PC-3 (cell line): ENCODE results near the gene RANBP1. TPM values are rescaled to one million over a fixed set of nuclear protein-coding genes. Genes with fewer than 3 reads are reported as not detected.

ENCODE experiments used
- ATAC-seq: fragments of 200-7000 bp; cut with Tn5 transposase; 2 replicates; pipeline ENCODE4 v1.9.1; 2020; ENCODE audit warnings: mild to moderate bottlenecking, moderate library complexity
- BruUV-seq: library from RNA; stranded (reverse); fragments of 400-500 nt; replicated peaks from 2 replicates; lab custom pipeline; 2021; lab: Mats Ljungman, UMichigan
- CTCF ChIA-PET: fragments of 300-600 bp; sonication (Branson Sonifier 250); formaldehyde crosslinking; loops from one replicate; lab custom pipeline; 2022; ENCODE audit warnings: antibody characterized with exemption; lab: Charles Lee
- POLR2A ChIA-PET: fragments of 300-600 bp; sonication (Branson Sonifier 250); formaldehyde crosslinking; loops from one replicate; lab custom pipeline; 2022; ENCODE audit warnings: antibody characterized with exemption; ENCODE audit not compliant: unreplicated experiment; lab: Charles Lee
- DNase-seq: peaks from one replicate; pipeline ENCODE4 v3.0.0-alpha.2; 2015
- H2AFZ ChIP-seq: fragments of 300-600 bp; sonication (generic); 2 replicates; pipeline ENCODE4 v1.6.0; 2016; ENCODE audit warnings: antibody characterized with exemption, low read length
- H3F3A ChIP-seq: fragments of 300-600 bp; sonication (generic); one replicate; pipeline ENCODE4 v1.6.0; 2017; ENCODE audit warnings: antibody characterized with exemption, low read length, control low read depth, mild to moderate bottlenecking; ENCODE audit not compliant: unreplicated experiment
- H3K27ac ChIP-seq: fragments of 300-600 bp; sonication (generic); 2 replicates; pipeline ENCODE4 v1.5.1; 2016; ENCODE audit warnings: mild to moderate bottlenecking, low read length
- H3K27me3 ChIP-seq: fragments of 300-600 bp; sonication (generic); 2 replicates; pipeline ENCODE4 v1.6.1; 2016; ENCODE audit warnings: low read length, mixed read lengths
- H3K36me3 ChIP-seq: fragments of 300-600 bp; sonication (generic); 2 replicates; pipeline ENCODE4 v1.6.1; 2016; ENCODE audit warnings: low read depth, mixed run types, low read length, mixed read lengths
- H3K4me1 ChIP-seq: fragments of 300-600 bp; sonication (generic); 2 replicates; pipeline ENCODE4 v1.5.1; 2016; ENCODE audit warnings: low read length; ENCODE audit not compliant: insufficient read depth
- H3K4me2 ChIP-seq: fragments of 300-600 bp; sonication (generic); 2 replicates; pipeline ENCODE4 v1.6.0; 2016; ENCODE audit warnings: low read length
- H3K4me3 ChIP-seq: fragments of 300-600 bp; sonication (generic); 2 replicates; pipeline ENCODE4 v1.5.1; 2016; ENCODE audit warnings: mild to moderate bottlenecking, low read length, mixed read lengths
- H3K79me2 ChIP-seq: fragments of 300-600 bp; sonication (generic); 2 replicates; pipeline ENCODE4 v1.6.1; 2017; ENCODE audit warnings: low read length, mixed read lengths
- H3K9ac ChIP-seq: fragments of 300-600 bp; sonication (generic); 2 replicates; pipeline ENCODE4 v1.6.0; 2016; ENCODE audit warnings: mild to moderate bottlenecking, low read length
- H3K9me2 ChIP-seq: fragments of 300-600 bp; sonication (generic); replicated peaks from 2 replicates; pipeline ENCODE4 v1.6.1; 2016; ENCODE audit warnings: mixed run types, low read length, mixed read lengths
- H3K9me3 ChIP-seq: fragments of 300-600 bp; sonication (generic); 2 replicates; pipeline ENCODE4 v1.6.1; 2016; ENCODE audit warnings: low read length, mixed read lengths
- H4K20me1 ChIP-seq: fragments of 300-600 bp; sonication (generic); 2 replicates; pipeline ENCODE4 v1.6.1; 2016; ENCODE audit warnings: low read length, mixed read lengths
- CTCF ChIP-seq: fragments of 300-600 bp; sonication (generic); conservative IDR thresholded peaks from 2 replicates; pipeline ENCODE4 v1.5.1; 2017; ENCODE audit warnings: antibody characterized with exemption, low read depth, mild to moderate bottlenecking, low read length
- EZH2 ChIP-seq: fragments of 300-600 bp; sonication (generic); IDR thresholded peaks from one replicate; pipeline ENCODE4 v1.6.1; 2017; ENCODE audit warnings: antibody characterized with exemption, mild to moderate bottlenecking, low read length; ENCODE audit not compliant: unreplicated experiment
- EZH2phosphoT487 ChIP-seq: fragments of 300-600 bp; sonication (generic); IDR thresholded peaks from 2 replicates; pipeline ENCODE4 v1.6.1; 2018; ENCODE audit warnings: mild to moderate bottlenecking, antibody characterized with exemption, low read length, borderline replicate concordance
- intact Hi-C: fragments of 100-400 bp; cut with micrococcal nuclease; formaldehyde crosslinking; loops from 2 replicates; pipeline ENCODE4 v1.9.0; 2023
- total RNA-seq: library from RNA; depleted of rRNA; stranded (reverse); fragments of >200 nt; gene quantifications from 2 replicates; pipeline ENCODE4 v1.2.3, GENCODE V29; 2014

RANBP1 gene
- total RNA-seq, 1 experiment from 2014 or later, result 356 TPM

DNA sequence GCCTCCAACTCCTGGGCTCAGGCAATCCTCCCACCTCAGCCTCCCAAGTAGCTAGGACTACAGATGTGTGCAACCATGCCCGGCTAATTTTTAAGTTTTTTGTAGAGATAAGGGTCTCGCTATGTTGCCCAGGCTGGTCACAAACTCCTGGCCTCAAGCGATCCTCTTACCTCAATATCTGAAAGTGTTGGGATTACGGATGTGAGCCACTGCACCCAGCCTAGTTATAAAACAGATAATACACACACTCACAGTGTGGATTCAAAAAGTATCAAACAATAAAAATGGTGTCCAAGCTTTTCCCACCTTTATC, 35.3 kb downstream of the RANBP1 start:
- Histone ChIP-seq H3K27me3 (no peaks in the 10 kb centered on the region), H2AFZ (no peak overlapping the region), H3F3A (no peaks in the 10 kb centered on the region), H3K27ac (no peak overlapping the region), H3K9me3 (no peaks in the 10 kb centered on the region), H3K9ac (no peak overlapping the region), H3K4me3 (no peak overlapping the region), H3K36me3 (no peaks in the 10 kb centered on the region), H3K4me1 (no peaks in the 10 kb centered on the region), H4K20me1 (no peaks in the 10 kb centered on the region), H3K9me2 (no peaks in the 10 kb centered on the region), H3K79me2 (no peaks in the 10 kb centered on the region), H3K4me2 (no peak overlapping the region)
- no TSS peak for BruUV-seq
- intact Hi-C loops, result no loop called here
- no peak for DNase-seq
- no peak for ATAC-seq
- ChIA-PET POLR2A (no interaction called here), CTCF (no interaction called here)
- TF ChIP-seq EZH2phosphoT487, result no peak
- TF ChIP-seq EZH2, result no peak
- no peak for TF ChIP-seq CTCF

DNA sequence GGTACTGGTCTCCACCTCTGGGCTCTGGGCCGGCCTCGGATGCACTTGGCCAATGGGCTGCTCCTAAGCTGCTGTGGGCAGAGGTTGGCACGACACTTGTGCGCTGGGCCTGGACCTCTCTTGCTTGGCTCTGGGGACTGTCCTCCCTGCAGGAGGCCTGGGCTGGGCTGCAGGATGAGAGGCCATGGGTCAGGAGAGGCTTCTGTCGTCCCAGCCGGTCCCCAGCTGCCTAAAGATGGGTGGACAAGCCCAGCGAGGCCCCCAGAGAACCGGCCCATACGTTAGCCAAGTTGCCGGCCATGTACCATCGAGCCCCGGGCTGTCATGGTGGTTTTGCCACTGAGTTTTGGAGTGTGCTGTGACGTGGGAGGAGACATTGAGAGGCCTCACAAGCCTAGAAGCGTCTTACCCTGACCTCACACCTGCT, 36.6 kb downstream of the RANBP1 start:
- ATAC-seq (no peak), DNase-seq (no peak)
- Histone ChIP-seq H3F3A (no peaks in the 10 kb centered on the region), H3K9me2 (no peaks in the 10 kb centered on the region), H3K27me3 (no peaks in the 10 kb centered on the region), H4K20me1 (no peaks in the 10 kb centered on the region), H2AFZ (no peak overlapping the region), H3K36me3 (no peaks in the 10 kb centered on the region; the same call in 1 of the 2 replicates), H3K4me3 (no peak overlapping the region), H3K4me2 (no peak overlapping the region), H3K4me1 (no peaks in the 10 kb centered on the region), H3K9ac (no peak overlapping the region), H3K79me2 (no peaks in the 10 kb centered on the region), H3K27ac (no peak overlapping the region), H3K9me3 (no peaks in the 10 kb centered on the region)
- TF ChIP-seq EZH2phosphoT487 (no peak), CTCF (no peak), EZH2 (no peak)
- BruUV-seq, result no TSS peak
- intact Hi-C loops, result no loop called here
- ChIA-PET CTCF (no interaction called here), POLR2A (no interaction called here)

- no peaks in the 10 kb centered on the region for H3K9me3 ChIP-seq
- H3F3A ChIP-seq, result no peaks in the 10 kb centered on the region
- no peaks in the 10 kb centered on the region for H3K79me2 ChIP-seq
- no peak overlapping the region for H3K9ac ChIP-seq
- ATAC-seq, result no peak
- H3K4me2 ChIP-seq, result no peak overlapping the region
- no peak for DNase-seq
- H3K4me3 ChIP-seq, result no peak overlapping the region
- H3K27ac ChIP-seq, result no peak overlapping the region
- CTCF ChIA-PET, result no interaction called here
- TF ChIP-seq EZH2phosphoT487 (no peak), CTCF (0 out of 2 replicates have a peak, but pooled peaks have one; percentile 13)
- no peaks in the 10 kb centered on the region for H3K27me3 ChIP-seq
- H4K20me1 ChIP-seq, result no peaks in the 10 kb centered on the region
- no peaks in the 10 kb centered on the region for H3K4me1 ChIP-seq
- no peaks in the 10 kb centered on the region for H3K9me2 ChIP-seq
- POLR2A ChIA-PET, result no interaction called here
- H2AFZ ChIP-seq, result no peak overlapping the region
- H3K36me3 ChIP-seq, result no peaks in the 10 kb centered on the region; the same call in 1 of the 2 replicates
- BruUV-seq, result no TSS peak
- intact Hi-C loops, result no loop called here
Measured at GRCh38 chr22:20153945-20154344, 38.0 kb downstream of the RANBP1 start.
